Activated CD4-positive, alpha-beta T cell treated with anti-CD3 and anti-CD28 coated beads, Interleukin-2, amount 50 U/mL, for 4 hours (primary cell): Measurements from ENCODE around the gene DYNC2I2.
A peak's percentile ranks its signal among the peaks of the same experiment; 100 is the strongest.
"Not testable (repeated sequence)": the region's sequence is repeated elsewhere in the genome, so short reads cannot be mapped to it uniquely, and the experiment has no call there.

ENCODE experiments used
- DNase-seq, 2 experiments: peaks; one replicate each; pipeline ENCODE4 v3.0.0-alpha.2; 2020

Gene DYNC2I2

DNA sequence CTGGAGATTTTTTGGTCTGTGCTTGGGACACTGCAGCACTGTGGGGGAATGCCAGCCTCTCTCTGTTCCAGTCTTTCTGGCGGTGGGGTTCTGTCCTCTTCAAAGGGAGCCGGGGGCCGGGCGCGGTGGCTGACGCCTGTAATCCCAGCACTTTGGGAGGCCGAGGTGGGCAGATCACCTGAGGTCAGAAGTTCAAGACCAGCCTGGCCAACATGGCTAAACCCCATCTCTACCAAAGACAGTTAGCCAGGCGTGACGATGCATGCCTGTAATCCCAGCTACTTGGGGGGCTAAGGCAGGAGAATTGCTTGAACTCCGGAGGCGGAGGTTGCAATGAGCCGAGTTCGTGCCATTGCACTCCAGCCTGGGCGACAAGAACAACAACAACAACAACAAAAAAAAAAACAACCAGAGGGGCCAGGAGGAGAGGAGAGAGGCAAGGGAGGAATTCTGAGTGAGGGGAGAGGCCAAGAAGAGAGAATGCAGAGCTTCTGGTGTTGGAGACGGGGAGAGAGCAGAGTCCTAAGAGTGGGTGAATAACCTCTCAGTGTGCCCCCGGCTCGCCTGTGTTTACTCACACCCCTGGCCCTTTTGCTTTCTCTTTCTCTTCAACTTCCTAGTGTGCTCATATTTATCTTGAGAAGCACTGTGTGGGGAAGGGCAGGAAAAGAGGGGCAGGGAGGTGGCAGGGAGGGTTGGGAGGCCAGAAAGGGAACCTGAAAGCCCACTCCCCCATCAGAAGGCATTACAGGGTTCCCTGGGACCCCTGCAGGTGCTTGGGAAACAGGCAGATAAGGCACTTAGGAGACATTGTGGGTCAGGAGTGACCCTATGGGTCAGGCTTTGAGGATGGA lies 29.2 kb upstream of the DYNC2I2 start:
- DNase-seq, result peak; percentile 34 to 37

DNA sequence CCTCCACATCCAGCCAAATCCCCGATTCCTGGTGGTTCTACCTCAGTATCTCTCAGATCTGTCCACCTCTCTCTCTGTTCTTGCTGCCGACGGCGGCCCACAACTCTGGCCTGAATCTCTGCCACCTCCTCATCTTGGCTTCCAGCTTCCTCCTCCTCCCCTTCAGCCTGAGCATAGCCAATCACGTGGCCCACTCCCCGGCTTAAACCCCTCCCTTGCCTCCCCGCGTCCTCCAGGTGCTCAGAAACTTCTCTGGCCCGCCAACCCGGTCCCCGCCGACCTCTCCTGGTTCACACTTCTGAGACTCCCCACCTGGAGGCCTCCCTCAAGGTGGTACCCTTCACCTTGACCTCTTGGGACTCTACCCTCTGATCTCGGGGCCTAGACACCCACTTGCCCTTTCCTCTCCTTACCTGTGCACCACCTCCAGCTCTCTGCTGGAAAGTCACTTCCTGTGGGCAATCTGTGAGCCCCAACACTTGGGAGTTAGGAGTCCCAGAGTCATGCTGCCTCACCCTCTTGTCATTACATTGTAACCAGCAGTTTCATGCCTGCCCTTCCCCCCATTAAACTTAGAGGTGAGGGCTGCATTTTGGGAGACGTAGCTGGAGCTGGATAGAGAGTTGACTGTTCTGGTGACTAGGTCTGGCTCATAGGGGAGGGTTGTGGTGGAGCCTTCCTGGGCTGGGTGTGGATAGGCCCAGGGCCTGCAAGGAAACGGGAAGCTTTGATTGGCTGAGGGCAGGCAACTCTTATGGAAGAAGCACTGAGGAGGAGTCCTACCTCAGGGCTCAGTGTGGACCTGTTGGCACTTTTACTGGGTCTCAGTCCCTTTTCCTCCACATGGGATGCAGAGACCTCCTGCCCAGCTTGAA lies 27.9 kb upstream of the DYNC2I2 start:
- DNase-seq, result peak; percentile 62 to 63

DNA sequence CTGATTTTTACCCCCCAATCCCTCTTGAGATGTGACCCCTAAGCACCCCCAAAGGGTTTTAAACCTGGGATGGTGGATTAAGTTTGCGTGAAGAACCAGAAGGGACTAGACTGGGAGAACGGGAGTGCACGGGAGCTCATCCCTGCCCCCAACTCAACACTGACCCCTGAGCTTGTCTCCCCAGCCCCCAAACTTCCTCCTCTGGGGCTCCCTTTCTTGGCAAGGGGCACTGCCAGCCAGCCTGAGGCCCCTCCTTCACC lies 27.3 kb upstream of the DYNC2I2 start:
- no peak for DNase-seq

DNA sequence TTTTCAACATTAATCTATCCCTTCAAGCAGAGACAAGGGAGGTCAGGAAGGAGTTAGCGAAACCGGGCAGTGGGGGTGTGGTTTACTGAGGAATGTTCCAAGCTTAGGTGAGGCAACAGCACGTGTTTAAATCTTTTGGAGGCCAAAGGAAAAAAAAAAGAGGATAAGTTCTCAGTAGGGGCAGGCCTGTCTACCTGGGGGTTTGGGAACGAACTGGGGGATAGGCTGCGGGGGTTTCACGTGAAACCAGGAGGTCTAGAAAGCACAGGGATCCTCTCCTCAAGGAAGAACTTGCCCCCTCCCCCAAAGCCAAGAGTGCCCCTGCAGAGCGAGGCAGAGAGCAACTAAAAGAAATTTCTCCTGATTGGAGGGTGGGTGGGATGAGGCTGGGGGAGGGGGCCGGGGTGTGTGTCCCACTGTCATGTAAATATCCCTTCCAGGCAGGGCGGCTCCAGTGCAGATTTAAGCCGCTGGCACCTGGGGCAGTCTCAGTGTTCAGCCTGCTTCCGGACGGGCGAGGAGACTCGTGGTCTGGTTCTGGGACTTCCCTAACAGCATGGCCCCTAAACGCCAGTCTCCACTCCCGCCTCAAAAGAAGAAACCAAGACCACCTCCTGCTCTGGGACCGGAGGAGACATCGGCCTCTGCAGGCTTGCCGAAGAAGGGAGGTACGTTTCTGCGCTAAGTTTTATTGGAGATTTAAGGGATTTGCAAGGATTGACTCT lies 26.9 kb upstream of the DYNC2I2 start:
- DNase-seq, result no peak

DNA sequence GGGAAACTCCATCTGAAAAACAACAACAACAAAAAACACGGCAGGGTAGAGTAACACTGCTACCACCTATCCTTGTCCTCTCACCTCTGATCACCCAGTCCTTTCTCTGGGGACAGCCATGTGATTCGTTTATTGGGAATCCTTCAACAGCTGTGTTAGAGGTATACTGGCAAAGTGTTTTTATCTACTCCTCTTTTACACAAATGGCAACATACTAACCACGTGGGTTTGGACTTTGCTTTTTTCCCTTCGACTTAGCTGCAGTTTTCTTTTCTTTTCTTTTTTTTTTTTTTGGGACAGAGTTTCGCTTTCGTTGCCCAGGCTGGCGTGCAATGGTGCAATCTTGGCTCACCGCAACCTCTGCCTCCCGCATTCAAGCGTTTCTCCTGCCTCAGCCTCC lies 21.1 kb upstream of the DYNC2I2 start:
- no peak for DNase-seq

DNA sequence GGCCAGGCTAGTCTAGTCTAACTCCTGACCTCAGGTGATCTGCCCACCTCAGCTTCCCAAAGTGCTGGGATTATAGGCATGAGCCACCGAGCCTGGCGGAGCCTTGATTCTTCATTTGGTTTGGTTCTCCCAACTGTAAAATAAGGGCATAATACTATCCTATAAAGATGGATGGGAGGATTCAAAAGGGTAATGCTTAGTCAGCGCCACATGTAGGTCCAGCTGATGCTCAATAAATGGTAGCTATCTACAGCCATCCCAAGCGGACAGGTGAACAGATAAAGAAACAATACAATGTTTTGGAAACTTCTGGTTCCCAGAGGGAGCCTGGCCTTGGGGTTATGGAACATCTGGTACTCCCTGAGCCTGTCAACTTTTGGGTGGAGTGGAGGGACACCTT lies 18.7 kb upstream of the DYNC2I2 start:
- no peak for DNase-seq

DNA sequence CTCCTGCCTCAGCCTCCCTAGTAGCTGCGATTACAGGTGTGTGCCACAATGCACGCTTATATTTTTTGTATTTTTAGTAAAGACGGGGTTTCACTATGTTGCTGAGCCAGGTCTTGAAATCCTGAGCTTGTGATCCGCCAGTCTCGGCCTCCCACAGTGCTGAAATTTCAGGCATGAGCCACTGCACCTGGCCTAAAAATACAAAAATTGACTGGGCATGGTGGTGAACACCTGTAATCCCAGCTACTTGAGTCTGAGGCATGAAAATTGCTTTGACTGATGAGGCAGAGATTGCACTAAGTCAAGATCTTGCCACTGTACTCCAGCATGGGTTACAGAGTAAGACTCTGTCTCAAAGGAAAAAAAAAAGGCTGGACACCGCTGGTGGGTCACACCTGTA lies 13.1 kb upstream of the DYNC2I2 start:
- DNase-seq, result no peak

DNA sequence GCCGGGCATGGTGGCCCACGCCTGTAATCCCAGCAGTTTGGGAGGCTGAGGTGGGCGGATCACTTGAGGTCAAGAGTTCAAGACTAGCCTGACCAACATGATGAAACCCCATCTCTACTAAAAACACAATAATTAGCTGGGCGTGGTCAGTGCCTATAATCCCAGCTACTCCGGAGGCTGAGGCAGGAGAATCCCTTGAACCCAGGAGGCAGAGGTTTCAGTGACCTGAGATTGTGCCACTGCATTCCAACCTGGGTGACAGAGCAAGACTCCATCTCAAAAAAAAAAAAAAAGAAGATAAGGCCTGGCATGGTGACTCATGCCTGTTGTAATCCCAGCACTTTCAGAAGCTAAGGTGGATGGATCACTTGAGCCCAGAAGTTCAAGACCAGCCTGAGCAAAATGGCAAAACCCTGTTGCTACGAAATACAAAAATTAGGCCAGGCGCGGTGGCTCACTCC lies 9.9 kb upstream of the DYNC2I2 start:
- not testable (repeated sequence) for DNase-seq

DNA sequence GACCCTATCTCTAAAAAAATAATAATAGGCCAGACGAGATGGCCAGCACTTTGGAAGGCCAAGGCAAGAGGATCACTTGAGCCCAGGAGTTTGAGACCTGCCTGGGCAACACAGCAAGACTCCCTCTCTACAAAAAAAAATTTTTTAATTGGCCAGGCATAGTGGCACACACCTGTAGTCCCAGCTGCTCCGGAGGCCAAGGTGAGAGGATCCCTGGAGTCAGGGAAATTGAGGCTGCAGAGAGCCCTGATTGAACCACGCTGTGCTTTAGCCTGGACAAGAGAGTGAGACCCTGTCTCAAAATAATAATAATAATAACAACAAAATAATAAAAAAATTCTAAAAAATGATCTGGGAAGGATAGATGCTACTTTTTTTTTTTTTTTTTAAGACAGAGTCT lies 1.1 kb upstream of the DYNC2I2 start:
- no peak for DNase-seq

DNA sequence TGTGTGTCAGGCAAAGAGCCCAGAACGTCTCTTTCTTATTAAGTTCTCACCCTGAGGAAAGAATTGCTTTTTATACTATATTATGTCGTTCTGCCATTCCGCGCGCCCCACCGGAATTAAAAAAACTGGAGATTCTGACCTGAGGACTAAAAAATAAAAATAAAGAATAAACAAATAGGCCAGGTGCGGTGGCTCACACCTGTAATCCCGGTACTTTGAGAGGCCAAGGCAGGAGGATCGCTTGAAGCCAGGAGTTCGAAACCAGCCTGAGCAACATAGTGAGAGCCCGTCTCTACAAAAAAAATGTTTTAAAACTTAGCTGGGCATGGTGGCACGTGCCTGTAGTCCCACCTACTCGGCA lies 677 bp upstream of the DYNC2I2 start:
- no peak for DNase-seq

DNA sequence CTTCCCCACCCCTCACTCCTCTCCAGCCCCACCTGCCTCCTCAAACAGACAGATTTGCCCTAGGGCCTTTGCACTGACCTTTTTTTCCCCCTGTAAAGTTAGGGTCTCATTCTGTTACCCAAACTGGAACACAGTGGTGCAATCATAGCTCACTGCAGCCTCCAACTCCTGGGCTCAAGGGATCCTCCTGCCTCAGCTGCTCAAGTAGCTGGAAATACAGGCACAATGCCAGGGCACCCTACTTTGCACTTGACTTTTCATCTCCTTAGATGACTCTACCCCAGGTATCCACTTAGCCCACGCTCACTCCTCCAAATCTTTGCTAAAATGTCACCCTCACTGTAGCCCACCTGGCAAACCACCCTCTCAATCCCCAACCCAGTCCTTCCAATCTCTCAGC lies 2.2 kb downstream of the DYNC2I2 start:
- DNase-seq, result no peak

DNA sequence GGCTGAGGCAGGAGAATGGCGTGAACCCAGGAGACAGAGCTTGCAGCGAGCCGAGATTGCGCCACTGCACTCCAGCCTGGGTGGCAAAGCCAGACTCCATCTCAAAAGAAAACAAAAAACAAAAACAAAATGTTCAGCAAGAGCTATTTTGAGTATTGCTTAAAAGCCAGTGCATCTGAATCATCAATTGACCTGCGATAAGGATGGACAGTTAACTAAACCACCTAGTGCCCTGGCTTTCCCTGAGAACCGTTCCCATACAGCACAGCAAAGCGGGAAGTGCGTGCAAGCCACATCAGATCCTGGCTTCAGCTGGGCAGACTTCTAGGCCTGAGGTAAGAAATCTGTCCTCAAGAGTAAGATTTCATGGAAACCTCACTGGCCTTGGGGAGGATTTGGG lies 2.7 kb downstream of the DYNC2I2 start:
- no peak for DNase-seq

DNA sequence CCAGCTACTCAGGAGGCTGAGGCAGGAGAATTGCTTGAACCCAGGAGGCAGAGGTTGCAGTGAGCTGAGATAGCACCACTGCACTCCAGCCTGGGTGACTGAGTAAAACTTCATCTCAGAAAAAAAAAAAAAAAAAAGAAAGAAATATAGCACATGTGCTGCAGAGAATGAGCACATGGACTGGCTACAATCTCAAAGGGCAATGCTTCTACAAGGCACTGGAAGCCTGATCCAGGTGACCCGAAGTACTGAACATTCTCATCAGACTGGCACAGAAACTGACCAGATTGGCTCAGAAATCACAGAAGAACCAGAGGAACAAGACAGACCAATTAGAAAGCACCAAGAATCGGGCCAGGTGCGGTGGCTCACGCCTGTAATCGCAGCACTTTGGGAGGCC lies 4.8 kb downstream of the DYNC2I2 start:
- no peak for DNase-seq

DNA sequence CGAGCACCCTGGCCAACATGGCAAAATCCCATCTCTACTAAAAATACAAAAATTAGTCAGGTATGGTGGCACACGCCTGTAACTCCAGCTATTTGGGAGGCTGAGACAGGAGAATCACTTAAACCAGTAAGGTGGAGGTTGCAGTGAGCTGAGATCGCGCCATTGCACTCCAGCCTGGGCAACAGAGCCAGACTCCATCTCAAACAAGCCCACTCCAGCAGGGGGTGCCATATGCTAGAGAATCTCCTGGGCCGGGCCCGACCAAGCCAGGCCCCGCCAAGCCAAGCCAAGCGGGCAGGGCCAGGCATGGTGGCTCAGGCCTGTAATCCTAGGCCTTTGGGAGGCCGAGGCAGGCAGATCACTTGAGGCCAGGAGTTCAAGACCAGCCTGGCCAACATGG lies 8.4 kb downstream of the DYNC2I2 start:
- DNase-seq, result peak; percentile 65 to 70

DNA sequence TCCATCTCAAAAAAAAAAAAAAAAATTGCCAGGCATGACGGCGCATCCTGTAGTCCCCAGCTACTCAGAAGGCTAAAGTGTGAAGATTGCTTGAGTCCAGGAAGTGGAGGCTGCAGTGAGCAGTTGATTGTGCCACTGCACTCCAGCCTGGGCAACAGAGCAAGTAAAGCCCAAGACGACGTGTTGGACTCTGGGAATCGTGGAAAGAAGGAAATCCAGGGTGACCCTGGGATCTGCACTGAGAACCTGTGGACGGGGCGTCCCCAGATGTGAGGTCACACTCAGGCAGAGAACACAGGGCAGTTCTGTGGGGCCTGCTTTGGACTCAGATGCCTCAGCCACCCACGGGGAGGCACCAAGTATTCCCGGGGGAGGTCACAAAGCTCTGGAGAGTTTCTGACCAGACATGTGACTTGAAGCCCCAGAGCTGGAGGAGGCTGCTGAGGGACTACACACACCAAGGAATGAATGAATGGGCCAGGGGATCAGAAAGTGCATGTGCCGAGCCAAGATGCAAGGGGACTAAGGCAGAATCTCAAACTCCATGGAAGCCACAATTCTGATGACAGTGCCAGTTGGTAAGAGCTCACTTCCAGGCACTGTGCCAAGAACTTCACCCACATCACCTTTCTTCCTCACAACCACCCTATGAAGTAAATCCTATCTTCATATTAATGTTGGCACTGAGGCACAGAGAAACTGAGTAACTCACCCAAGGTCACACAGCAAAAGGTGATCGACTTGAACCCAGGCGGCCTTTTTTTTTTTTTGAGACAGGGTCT lies 12.9 kb downstream of the DYNC2I2 start:
- DNase-seq, result no peak

DNA sequence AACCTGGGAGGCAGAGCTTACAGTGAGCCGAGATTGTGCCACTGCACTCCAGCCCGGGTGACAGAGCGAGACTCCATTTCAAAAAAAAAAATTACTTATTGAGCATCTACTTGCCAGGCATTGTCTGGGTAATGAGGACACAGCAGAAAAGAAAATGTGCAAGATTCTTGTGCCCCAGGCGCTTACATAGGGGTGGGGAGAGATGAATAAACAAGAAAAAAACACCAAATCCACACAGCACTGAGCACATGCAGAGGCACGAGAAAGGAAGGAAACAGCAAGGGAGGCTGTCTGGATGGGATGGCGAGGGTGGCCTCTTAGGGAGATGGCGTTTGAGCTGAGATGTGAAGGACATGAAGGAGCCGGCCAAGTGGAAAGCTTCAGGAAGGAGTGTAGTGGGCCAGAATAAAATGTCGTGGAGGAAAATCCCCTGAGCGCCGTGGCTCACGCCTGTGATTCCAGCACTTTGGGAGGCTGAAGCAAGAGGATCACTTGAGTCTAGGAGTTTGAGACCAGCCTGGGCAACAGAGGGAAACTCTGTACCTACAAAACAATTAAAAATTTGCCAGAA lies 13.9 kb downstream of the DYNC2I2 start:
- no peak for DNase-seq

DNA sequence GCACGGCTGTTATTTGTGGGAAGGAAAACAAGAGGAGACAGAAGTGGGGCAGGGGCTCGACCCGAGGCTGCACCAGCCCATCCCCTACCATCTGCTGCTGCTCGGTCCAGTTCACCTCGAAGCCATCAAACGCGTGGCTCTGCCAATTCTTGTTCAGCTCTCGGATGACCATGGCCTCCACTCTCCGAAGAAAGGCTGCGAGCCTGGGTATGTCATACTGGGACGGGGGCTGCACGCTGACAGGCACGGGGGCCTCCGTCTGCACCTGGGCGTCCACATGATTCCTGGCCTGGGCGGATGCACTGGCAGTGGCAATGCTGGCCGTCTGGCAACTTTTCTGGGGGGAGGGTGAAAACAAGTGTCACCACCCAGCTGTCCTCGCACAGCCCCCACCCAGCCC lies 16.0 kb downstream of the DYNC2I2 start:
- DNase-seq, result no peak

DNA sequence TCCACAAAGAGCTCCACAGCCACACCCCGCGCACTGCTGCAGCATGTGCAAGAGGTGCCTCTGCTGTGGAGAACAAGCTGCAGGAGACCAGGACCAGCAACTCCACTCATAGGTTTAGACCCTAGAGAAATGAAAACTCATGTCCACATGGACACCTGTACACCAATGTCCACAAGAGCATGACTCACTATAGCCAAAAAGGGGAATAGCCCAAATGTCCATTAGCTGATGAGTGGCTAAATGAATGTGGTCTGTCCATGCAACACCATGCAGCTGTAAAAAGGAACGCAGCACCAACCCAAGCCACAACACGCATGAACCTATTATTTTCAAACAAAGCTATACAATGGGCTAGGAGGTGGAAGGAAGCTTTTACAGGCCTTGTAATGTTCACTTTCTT lies 18.1 kb downstream of the DYNC2I2 start:
- no peak for DNase-seq

DNA sequence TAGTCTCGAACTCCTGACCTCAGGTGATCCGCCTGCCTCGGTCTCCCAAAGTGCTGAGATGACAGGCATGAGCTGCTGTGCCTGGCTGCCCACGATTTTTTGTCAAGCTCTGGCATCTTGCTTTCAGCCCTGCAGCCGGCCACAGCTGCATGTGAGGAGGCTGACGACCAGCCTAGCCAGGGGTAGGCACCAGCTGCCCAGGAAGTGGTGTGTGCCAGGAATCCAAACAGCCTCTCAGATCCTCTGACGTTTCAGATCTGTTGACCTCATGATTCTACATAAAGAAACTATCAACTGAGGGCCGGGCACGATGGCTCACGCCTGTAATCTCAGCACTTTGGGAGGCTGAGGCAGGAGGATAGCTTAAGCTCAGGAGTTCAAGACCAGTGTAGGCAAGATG lies 19.0 kb downstream of the DYNC2I2 start:
- DNase-seq, result no peak

DNA sequence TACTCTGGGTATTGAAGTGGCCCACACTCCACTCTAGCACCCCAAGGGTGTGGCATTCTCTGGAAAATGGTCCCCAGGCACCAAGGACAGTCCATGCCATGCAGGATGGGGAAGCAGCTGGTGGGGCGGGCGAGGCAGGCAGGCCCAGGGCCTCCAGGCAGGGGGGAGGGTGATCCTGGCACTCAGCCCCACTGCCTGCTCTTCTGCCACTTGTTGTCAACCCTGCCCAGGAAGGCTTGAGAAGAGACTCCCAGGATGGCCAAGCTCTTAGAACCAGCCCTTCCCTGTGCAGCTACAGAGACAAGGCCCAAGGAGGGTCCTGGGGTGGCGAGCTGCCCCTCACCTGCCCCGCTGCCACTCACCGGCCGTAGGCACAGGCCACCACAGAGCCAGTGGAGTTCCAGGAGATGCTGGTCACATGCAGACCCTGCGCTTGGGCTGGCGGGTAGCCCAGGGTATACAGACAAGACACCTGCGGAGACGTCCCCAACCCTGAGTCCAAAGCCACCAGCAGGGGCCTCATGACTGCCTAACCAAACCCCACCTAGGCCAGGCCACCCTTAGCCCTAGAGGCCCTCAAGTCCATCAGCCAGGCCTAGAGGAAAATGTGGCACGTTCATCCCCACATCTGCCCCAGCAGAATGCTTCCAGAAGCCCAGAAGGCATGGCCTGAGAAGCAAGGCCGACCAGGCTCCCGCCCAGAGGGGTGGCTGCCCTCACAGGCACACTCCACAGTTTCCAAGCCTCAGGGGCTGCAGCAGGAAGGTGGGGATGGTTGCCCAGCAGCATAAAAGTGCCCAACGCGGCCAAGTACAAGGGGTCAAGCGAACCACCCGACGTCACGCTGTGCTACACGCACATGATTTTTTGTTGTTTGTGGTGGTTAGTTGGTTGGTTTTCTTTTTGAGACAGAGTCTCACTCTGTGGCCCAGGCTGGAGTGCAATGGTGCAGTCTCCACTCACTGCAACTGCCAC lies 19.8 kb downstream of the DYNC2I2 start:
- DNase-seq, result no peak

DNA sequence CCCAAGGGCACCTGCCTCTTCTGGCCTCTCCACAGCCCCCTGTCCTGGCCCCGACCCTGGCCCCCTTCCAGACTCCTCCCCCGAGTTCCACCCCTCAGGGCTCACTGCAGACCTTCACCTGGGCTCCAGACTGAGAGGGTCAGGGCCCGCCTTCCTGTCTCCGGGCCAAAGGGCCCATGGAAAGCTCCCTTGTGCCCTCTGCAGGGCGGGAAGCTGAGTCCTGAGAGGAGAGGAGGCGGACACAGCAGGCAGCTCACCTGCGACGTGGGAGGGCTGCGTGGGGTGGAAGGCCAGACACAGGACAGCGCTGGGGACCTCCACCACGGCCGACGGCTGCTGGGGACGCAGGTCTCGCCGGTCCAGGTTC lies 20.6 kb downstream of the DYNC2I2 start:
- no peak for DNase-seq
